Measurements from ENCODE around the gene RFX8.

DNA sequence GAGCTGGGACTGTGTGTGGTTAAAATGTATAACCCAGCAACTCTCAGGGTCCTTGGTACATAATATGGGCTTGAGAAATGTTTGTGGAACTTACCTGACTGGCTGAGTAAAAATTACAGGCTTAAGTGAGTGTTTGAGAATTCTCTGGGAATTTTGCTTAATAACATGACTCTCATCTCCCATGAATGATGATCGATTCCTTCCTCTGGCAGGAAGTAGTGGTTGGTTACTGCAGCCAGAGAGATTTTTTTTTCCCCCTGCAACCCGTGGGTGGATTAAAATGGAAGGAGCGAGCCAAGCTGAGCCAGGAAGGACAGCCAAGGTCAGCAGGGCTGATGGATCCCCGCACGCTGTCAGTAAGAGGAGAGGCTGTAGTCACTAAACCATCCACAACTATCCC, 40.6 kb upstream of the RFX8 start:
- TF ChIP-seq, protein P1, sequence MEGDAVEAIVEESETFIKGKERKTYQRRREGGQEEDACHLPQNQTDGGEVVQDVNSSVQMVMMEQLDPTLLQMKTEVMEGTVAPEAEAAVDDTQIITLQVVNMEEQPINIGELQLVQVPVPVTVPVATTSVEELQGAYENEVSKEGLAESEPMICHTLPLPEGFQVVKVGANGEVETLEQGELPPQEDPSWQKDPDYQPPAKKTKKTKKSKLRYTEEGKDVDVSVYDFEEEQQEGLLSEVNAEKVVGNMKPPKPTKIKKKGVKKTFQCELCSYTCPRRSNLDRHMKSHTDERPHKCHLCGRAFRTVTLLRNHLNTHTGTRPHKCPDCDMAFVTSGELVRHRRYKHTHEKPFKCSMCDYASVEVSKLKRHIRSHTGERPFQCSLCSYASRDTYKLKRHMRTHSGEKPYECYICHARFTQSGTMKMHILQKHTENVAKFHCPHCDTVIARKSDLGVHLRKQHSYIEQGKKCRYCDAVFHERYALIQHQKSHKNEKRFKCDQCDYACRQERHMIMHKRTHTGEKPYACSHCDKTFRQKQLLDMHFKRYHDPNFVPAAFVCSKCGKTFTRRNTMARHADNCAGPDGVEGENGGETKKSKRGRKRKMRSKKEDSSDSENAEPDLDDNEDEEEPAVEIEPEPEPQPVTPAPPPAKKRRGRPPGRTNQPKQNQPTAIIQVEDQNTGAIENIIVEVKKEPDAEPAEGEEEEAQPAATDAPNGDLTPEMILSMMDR (IDR thresholded peaks at IDR 0.05; ENCODE audit: borderline replicate concordance, extremely low read depth, low read length, poor library complexity, severe bottlenecking) = no peak
- TF ChIP-seq EZH2 (IDR thresholded peaks at IDR 0.05; ENCODE audit: borderline replicate concordance, low read depth, low read length, severe bottlenecking) = no peak

Measured in DND-41 (cell line).